ENCODE results near the gene ELOB. TPM values are rescaled to one million over a fixed set of nuclear protein-coding genes. Genes with fewer than 3 reads are reported as not detected.

The ELOB gene
- total and polyA plus RNA-seq, 2 experiments from 2014 or later = 255 to 642 TPM

DNA sequence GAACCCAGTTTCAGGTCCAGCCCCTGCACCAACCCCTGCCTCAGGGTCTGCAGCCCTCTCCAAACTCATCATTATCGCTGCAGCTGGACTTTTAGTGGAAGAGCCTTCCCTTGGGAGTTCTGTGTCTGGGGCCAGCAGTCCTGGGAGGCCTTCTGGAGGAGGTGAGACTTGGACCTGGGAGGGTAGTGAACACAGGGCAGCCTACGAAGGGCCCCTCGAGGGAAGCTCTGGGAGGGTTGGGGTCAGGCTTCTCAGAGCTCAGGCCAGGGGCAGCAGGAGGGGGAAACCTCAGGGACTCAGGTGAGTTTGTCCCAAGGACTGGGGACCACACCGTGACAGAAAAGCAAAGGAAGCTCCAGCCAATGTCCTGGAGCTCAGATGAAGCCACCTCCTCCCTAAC is 35.9 kb downstream of the ELOB start:
- no peaks in the 10 kb centered on the region for H3K27me3 ChIP-seq
- H3K36me3 ChIP-seq (replicated peaks; ENCODE audit: insufficient read depth, low read depth) = no peaks in the 10 kb centered on the region
- H3K9me3 ChIP-seq (ENCODE audit: low read depth) = no peaks in the 10 kb centered on the region
- H3K4me2 ChIP-seq = no peak overlapping the region
- TF ChIP-seq CTCF (IDR thresholded peaks at IDR 0.05; ENCODE audit: poor library complexity) = no peak
- no peak for TF ChIP-seq EZH2 (IDR thresholded peaks at IDR 0.05; ENCODE audit: borderline replicate concordance)
- TF ChIP-seq EZH2phosphoT487 (IDR thresholded peaks at IDR 0.05; ENCODE audit: low read depth, severe bottlenecking, unreplicated experiment) = no peak
- no peak for DNase-seq (ENCODE audit: low spot score)
- H4K20me1 ChIP-seq (ENCODE audit: insufficient read depth, poor library complexity, severe bottlenecking) = no peaks in the 10 kb centered on the region
- no peak overlapping the region for H2AFZ ChIP-seq
- H3K79me2 ChIP-seq = no peaks in the 10 kb centered on the region
- WGBS (ENCODE audit: low lambda C conversion rate, missing lambda C conversion rate) = 92% methylated on average over 4 of the region's 4 CpGs
- peaks cover 6% of the 10 kb centered on the region for H3K4me1 ChIP-seq (ENCODE audit: insufficient read depth)
- H3K4me3 ChIP-seq = no peak overlapping the region
- H3K9me2 ChIP-seq (replicated peaks; ENCODE audit: insufficient read depth) = no peaks in the 10 kb centered on the region
- H3K27ac ChIP-seq = no peak overlapping the region

GRCh38 chr16:2740476-2740875 is 36.6 kb downstream of the ELOB start:
- 97% methylated on average over 6 of the region's 6 CpGs for WGBS (ENCODE audit: low lambda C conversion rate, missing lambda C conversion rate)
- Histone ChIP-seq H3K27ac (no peak overlapping the region), H3K9me2 (replicated peaks; ENCODE audit: insufficient read depth) (no peaks in the 10 kb centered on the region), H4K20me1 (ENCODE audit: insufficient read depth, poor library complexity, severe bottlenecking) (no peaks in the 10 kb centered on the region), H3K9me3 (ENCODE audit: low read depth) (no peaks in the 10 kb centered on the region), H3K4me2 (no peak overlapping the region), H3K36me3 (replicated peaks; ENCODE audit: insufficient read depth, low read depth) (no peaks in the 10 kb centered on the region), H3K4me1 (ENCODE audit: insufficient read depth) (peaks cover 6% of the 10 kb centered on the region), H3K79me2 (no peaks in the 10 kb centered on the region), H2AFZ (no peak overlapping the region), H3K4me3 (no peak overlapping the region), H3K27me3 (no peaks in the 10 kb centered on the region)
- TF ChIP-seq EZH2phosphoT487 (IDR thresholded peaks at IDR 0.05; ENCODE audit: low read depth, severe bottlenecking, unreplicated experiment) (no peak), EZH2 (IDR thresholded peaks at IDR 0.05; ENCODE audit: borderline replicate concordance) (no peak), CTCF (IDR thresholded peaks at IDR 0.05; ENCODE audit: poor library complexity) (no peak)
- no peak for DNase-seq (ENCODE audit: low spot score)

DNA sequence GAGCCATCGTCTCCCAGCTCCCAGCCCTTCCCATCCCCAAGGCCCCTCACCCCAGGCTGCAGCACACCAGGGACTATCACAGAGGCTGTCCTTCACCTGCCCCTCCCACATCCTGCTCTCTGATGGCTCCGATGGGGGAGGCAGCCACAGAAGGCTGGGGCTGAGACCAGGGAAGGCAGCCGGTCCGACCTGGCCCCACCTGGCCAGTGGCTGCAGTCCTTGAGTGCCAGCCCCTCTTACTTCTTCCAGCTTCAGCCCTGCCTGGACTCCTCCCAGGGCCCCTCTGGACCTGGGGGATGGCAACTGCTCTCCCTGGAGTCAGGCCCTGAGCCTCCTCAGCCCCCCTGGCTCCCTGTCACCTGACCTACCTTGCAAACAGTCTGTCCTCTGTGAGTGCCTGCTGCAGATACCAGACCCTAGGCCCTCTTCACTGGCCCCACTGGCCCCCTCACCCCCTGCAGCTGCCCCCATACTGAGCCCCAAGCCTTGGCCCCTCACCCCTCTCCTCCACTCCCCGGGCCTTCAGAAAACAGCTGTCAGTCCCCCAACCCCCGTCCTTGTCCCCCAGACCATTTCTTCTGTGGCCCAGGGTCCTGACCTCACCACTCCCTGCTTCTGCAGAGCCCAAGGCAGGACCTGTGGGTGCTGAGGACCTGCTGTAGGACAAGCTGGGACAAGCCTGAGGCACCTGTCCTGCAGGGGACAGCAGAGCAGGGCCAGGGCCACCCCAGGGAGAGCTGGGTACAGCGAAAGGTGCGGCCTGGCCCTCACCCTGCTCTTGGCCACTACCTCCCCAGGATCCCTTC is 37.3 kb downstream of the ELOB start:
- H3K9me3 ChIP-seq (ENCODE audit: low read depth) = no peaks in the 10 kb centered on the region
- TF ChIP-seq CTCF (IDR thresholded peaks at IDR 0.05; ENCODE audit: poor library complexity) = no peak
- no peak for TF ChIP-seq EZH2 (IDR thresholded peaks at IDR 0.05; ENCODE audit: borderline replicate concordance)
- TF ChIP-seq EZH2phosphoT487 (IDR thresholded peaks at IDR 0.05; ENCODE audit: low read depth, severe bottlenecking, unreplicated experiment) = no peak
- H3K4me1 ChIP-seq (ENCODE audit: insufficient read depth) = peaks cover 6% of the 10 kb centered on the region
- H3K27ac ChIP-seq = no peak overlapping the region
- no peak for DNase-seq (ENCODE audit: low spot score)
- no peaks in the 10 kb centered on the region for H3K27me3 ChIP-seq
- H4K20me1 ChIP-seq (ENCODE audit: insufficient read depth, poor library complexity, severe bottlenecking) = no peaks in the 10 kb centered on the region
- H3K79me2 ChIP-seq = no peaks in the 10 kb centered on the region
- H3K36me3 ChIP-seq (replicated peaks; ENCODE audit: insufficient read depth, low read depth) = no peaks in the 10 kb centered on the region
- H2AFZ ChIP-seq = no peak overlapping the region
- 67% methylated on average over 8 of the region's 8 CpGs for WGBS (ENCODE audit: low lambda C conversion rate, missing lambda C conversion rate)
- no peak overlapping the region for H3K4me2 ChIP-seq
- no peaks in the 10 kb centered on the region for H3K9me2 ChIP-seq (replicated peaks; ENCODE audit: insufficient read depth)
- H3K4me3 ChIP-seq = no peak overlapping the region

All from hepatocyte (in vitro differentiated cells).